ENCODE measurements around the gene COL13A1. TPM values are rescaled to one million over a fixed set of nuclear protein-coding genes. Genes with fewer than 3 reads are reported as not detected.

Gene COL13A1
- total and polyA plus RNA-seq, 2 of the 8 experiments (the other 6 are each of a cell fraction or from before 2014, with no cell fraction given) = 2.6 to 5.2 TPM

DNA sequence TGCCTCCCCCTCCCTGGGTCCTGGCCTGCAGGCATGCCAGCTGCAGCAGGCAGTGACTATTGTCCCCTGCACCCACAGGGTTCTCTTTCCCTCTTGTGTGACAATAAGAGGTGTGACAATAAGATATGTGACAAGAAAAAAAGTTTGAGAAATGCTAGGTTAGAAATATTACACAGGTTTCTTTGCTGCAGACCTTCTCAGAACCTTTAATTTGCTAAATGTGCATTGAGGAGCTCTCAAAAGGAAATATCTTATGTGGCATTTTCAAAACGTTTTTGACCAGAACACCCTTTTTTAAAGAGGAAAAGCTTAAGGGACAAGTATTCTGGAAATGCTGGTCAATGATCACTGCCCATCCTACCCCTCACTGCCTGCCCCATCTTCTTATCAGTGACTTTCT is 117.5 kb downstream of the COL13A1 start (continued):
- TF ChIP-seq, protein P1, sequence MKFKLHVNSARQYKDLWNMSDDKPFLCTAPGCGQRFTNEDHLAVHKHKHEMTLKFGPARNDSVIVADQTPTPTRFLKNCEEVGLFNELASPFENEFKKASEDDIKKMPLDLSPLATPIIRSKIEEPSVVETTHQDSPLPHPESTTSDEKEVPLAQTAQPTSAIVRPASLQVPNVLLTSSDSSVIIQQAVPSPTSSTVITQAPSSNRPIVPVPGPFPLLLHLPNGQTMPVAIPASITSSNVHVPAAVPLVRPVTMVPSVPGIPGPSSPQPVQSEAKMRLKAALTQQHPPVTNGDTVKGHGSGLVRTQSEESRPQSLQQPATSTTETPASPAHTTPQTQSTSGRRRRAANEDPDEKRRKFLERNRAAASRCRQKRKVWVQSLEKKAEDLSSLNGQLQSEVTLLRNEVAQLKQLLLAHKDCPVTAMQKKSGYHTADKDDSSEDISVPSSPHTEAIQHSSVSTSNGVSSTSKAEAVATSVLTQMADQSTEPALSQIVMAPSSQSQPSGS (IDR thresholded peaks at IDR 0.05; ENCODE audit: low read length) = no peak
- no peak for TF ChIP-seq SAP30 (IDR thresholded peaks at IDR 0.05; ENCODE audit: insufficient read depth, insufficient replicate concordance, low read length)
- TF ChIP-seq RBBP5 (IDR thresholded peaks at IDR 0.05; ENCODE audit: borderline replicate concordance, low read depth, low read length) = no peak

All from H1 (cell line).